Tibial artery (tissue), 4 donors: ENCODE data around the gene ASPG.

ENCODE experiments used
- DNase-seq, 2 donors: peaks; one replicate each; pipeline ENCODE4 v3.0.0-alpha.2; 2019
- H3K27ac ChIP-seq, 2 donors: fragments of 200-600 bp; sonication (generic) in 1 of 2; 1 replicate in 1 of 2; 2 replicates in 1 of 2; pipeline ENCODE4 v1.5.1; 2018 to 2019; ENCODE audit warnings: mild to moderate bottlenecking in 1 of 2
- H3K27me3 ChIP-seq, 2 donors: fragments of 200-600 bp; sonication (generic) in 1 of 2; one replicate each; pipeline versions ENCODE4 v1.5.1 to v1.6.0; 2016 to 2019
- H3K36me3 ChIP-seq, 3 donors: fragments of 200-600 bp; sonication (generic) in 2 of 3; one replicate each; pipeline ENCODE4 v1.5.1; 2016 to 2019; ENCODE audit warnings: mild to moderate bottlenecking in 2 of 3
- H3K4me1 ChIP-seq, 4 donors: fragments of 200-600 bp; sonication (generic) in 2 of 4; 1 replicate in 3 of 4; 2 replicates in 1 of 4; pipeline ENCODE4 v1.5.1; 2016 to 2019
- H3K4me3 ChIP-seq, 2 donors: fragments of 200-600 bp; sonication (generic) in 1 of 2; 1 replicate in 1 of 2; 2 replicates in 1 of 2; pipeline ENCODE4 v1.5.1; 2018 to 2019; ENCODE audit warnings: mild to moderate bottlenecking in 2 of 2
- H3K9me3 ChIP-seq, 3 donors: fragments of 200-600 bp; sonication (generic) in 1 of 3; one replicate each; pipeline ENCODE4 v1.5.1; 2016 to 2019
- CTCF ChIP-seq, 2 experiments: fragments of 200-600 bp in 1 of 2; fragments of 450-650 bp in 1 of 2; IDR thresholded peaks; one replicate each; pipeline ENCODE4 v1.5.1; 2017 to 2019; ENCODE audit warnings: antibody characterized with exemption in 2 of 2, mild to moderate bottlenecking in 1 of 2, moderate library complexity in 1 of 2
- intact Hi-C: fragments of 100-400 bp; cut with DNase I; formaldehyde crosslinking; loops from one replicate; pipeline ENCODE4 v1.15.0; 2023; ENCODE audit warnings: low total_unique reads

Gene ASPG

GRCh38 chr14:104066279-104066678 is 19.2 kb upstream of the ASPG start:
- no peak overlapping the region for H3K27ac ChIP-seq
- TF ChIP-seq CTCF (IDR thresholded peaks at IDR 0.05): no peak
- peaks cover 0 to 19% (median 12%) of the 10 kb centered on the region in 3 donors for H3K9me3 ChIP-seq
- no peak overlapping the region for H3K4me3 ChIP-seq
- peaks cover 0 to 44% of the 10 kb centered on the region in 2 donors for H3K27me3 ChIP-seq
- intact Hi-C loops: no loop called here
- H3K4me1 ChIP-seq: no peaks in the 10 kb centered on the region
- no peak for DNase-seq
- no peaks in the 10 kb centered on the region for H3K36me3 ChIP-seq

- no peak overlapping the region for H3K4me3 ChIP-seq
- H3K4me1 ChIP-seq: no peaks in the 10 kb centered on the region
- peaks cover 0 to 44% of the 10 kb centered on the region in 2 donors for H3K27me3 ChIP-seq
- DNase-seq: no peak
- intact Hi-C loops: no loop called here
- no peak overlapping the region for H3K27ac ChIP-seq
- TF ChIP-seq CTCF (IDR thresholded peaks at IDR 0.05): no peak
- H3K9me3 ChIP-seq: peaks cover 0 to 19% (median 12%) of the 10 kb centered on the region in 3 donors
- no peaks in the 10 kb centered on the region for H3K36me3 ChIP-seq
Measured at GRCh38 chr14:104066719-104067295, 18.7 kb upstream of the ASPG start.

GRCh38 chr14:104069541-104069940 is 16.0 kb upstream of the ASPG start:
- no peak for TF ChIP-seq CTCF (IDR thresholded peaks at IDR 0.05)
- no peak for DNase-seq
- H3K36me3 ChIP-seq: no peaks in the 10 kb centered on the region
- intact Hi-C loops: no loop called here
- H3K27me3 ChIP-seq: peaks cover 0 to 45% of the 10 kb centered on the region in 2 donors
- no peaks in the 10 kb centered on the region for H3K4me1 ChIP-seq
- no peak overlapping the region for H3K4me3 ChIP-seq
- peaks cover 0 to 27% (median 12%) of the 10 kb centered on the region in 3 donors for H3K9me3 ChIP-seq
- no peak overlapping the region for H3K27ac ChIP-seq

GRCh38 chr14:104072586-104072985 is 12.9 kb upstream of the ASPG start:
- intact Hi-C loops: no loop called here

GRCh38 chr14:104073764-104074163 is 11.7 kb upstream of the ASPG start:
- intact Hi-C loops: no loop called here
- no peak for DNase-seq
- Histone ChIP-seq H3K27me3 (peaks cover 0 to 38% of the 10 kb centered on the region in 2 donors), H3K4me3 (no peak overlapping the region), H3K9me3 (peaks cover 0 to 8% (median 0%) of the 10 kb centered on the region in 3 donors), H3K4me1 (peaks cover 0 to 5% (median 1%) of the 10 kb centered on the region in 4 donors), H3K36me3 (no peaks in the 10 kb centered on the region), H3K27ac (no peak overlapping the region)
- TF ChIP-seq CTCF (IDR thresholded peaks at IDR 0.05): no peak

More at GRCh38 chr14:104072586-104072985, 12.9 kb upstream of the ASPG start:
- peaks cover 0 to 10% (median 0%) of the 10 kb centered on the region in 3 donors for H3K9me3 ChIP-seq
- peaks cover 0 to 45% of the 10 kb centered on the region in 2 donors for H3K27me3 ChIP-seq
- peaks cover 0 to under 1% (median 0%) of the 10 kb centered on the region in 4 donors for H3K4me1 ChIP-seq
- TF ChIP-seq CTCF (IDR thresholded peaks at IDR 0.05): no peak
- no peak for DNase-seq
- no peaks in the 10 kb centered on the region for H3K36me3 ChIP-seq
- H3K4me3 ChIP-seq: no peak overlapping the region
- no peak overlapping the region for H3K27ac ChIP-seq
